ENCODE results near the gene DCAF17.

GRCh38 chr2:171514908-171515582 is 81.0 kb downstream of the DCAF17 start:
- TF ChIP-seq CTCF (IDR thresholded peaks at IDR 0.05): no peak
- TF ChIP-seq POLR2A (IDR thresholded peaks at IDR 0.05): no peak
- no peak for TF ChIP-seq POLR2AphosphoS5 (IDR thresholded peaks at IDR 0.05)

Data from sigmoid colon (tissue), 4 donors.